ENCODE data around the gene GRAMD1B.
"Not testable (repeated sequence)": the region's sequence is repeated elsewhere in the genome, so short reads cannot be mapped to it uniquely, and the experiment has no call there.

The GRAMD1B gene

DNA sequence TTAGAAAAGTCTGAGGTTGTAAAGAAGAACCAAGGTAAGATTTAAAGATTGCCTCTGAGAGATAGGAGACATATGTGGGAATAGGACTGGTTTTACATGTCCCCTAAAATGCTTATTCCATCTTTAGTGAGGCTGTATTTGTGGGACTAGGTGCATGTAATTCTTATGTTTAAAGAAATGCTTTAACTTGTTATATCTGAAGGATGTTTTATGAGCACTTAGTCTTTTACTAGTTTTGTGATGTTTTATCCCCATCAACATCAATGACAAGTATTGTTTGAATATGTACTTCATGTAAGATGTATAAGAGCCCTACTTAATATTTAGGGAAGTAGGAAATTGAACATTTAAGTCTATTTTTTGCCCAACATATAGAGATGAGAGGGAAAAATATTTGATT, 24.7 kb downstream of the GRAMD1B start:
- Histone ChIP-seq H3K4me1 (ENCODE audit: control insufficient read depth in 1 of 2, insufficient read depth in 1 of 2, low read depth in 1 of 2, low read length in 1 of 2) (peaks cover 25 to 32% of the 10 kb centered on the region in 2 experiments), H3K36me3 (no peaks in the 10 kb centered on the region), H3K27ac (peak overlapping the region; percentile 77), H3K9me3 (no peaks in the 10 kb centered on the region), H3K27me3 (no peaks in the 10 kb centered on the region), H3K4me3 (ENCODE audit: low read depth in 1 of 2, low read length in 1 of 2) (no peak overlapping the region)
- TF ChIP-seq, protein P1, sequence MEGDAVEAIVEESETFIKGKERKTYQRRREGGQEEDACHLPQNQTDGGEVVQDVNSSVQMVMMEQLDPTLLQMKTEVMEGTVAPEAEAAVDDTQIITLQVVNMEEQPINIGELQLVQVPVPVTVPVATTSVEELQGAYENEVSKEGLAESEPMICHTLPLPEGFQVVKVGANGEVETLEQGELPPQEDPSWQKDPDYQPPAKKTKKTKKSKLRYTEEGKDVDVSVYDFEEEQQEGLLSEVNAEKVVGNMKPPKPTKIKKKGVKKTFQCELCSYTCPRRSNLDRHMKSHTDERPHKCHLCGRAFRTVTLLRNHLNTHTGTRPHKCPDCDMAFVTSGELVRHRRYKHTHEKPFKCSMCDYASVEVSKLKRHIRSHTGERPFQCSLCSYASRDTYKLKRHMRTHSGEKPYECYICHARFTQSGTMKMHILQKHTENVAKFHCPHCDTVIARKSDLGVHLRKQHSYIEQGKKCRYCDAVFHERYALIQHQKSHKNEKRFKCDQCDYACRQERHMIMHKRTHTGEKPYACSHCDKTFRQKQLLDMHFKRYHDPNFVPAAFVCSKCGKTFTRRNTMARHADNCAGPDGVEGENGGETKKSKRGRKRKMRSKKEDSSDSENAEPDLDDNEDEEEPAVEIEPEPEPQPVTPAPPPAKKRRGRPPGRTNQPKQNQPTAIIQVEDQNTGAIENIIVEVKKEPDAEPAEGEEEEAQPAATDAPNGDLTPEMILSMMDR (IDR thresholded peaks at IDR 0.05), result no peak

DNA sequence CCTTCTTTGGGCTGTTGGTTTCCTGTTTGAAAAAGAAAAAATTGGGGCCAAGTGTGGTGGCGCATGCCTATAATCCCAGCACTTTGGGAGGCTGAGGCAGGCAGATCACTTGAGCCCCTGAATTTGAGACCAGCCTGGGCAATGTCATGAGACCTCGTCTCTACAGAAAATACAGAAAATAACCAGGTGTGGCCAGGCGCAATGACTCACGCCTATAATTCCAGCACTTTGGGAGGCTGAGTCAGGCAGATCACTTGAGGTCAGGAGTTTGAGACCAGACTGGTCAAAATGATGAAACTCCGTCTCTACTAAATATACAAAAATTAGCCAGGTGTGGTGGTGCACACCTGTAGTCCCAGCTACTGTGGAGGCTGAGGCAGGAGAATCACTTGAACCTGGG, 26.4 kb downstream of the GRAMD1B start:
- H3K27ac ChIP-seq; H3K27me3 ChIP-seq; H3K9me3 ChIP-seq; H3K36me3 ChIP-seq; H3K4me3 ChIP-seq (ENCODE audit: low read depth in 1 of 2, low read length in 1 of 2): not testable (repeated sequence)
- peaks cover 22 to 28% of the 10 kb centered on the region in 2 experiments for H3K4me1 ChIP-seq (ENCODE audit: control insufficient read depth in 1 of 2, insufficient read depth in 1 of 2, low read depth in 1 of 2, low read length in 1 of 2)

DNA sequence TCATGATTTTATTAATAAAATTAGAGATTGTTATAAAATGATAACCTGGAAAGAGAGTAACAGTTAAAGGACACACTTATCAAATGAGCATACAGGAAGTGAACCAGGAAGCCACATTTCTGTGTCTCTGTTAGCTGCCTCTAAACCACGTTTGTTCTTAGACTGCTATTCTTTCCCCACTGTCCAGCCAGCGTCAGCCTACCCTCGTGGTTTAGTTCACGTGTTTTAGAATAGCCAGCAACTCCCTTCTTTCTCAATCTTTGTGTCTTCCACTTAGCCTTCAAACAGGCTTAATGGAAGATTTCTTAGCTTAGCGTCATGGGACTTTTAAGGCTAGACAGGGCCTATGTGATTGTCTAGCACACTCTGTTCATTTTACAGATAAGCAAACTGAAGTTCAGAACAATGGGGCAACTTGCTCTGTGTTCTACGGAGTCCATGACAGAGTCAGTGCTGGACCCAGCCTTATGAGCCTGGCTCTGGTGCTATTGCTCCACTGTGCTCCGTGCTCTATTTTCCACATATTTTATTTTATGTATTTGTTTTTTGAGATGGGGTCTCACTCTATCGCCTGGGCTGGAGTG, 27.2 kb downstream of the GRAMD1B start:
- Histone ChIP-seq H3K36me3 (no peaks in the 10 kb centered on the region), H3K27ac (peak overlapping the region; percentile 50), H3K4me3 (ENCODE audit: low read depth in 1 of 2, low read length in 1 of 2) (no peak overlapping the region), H3K4me1 (ENCODE audit: control insufficient read depth in 1 of 2, insufficient read depth in 1 of 2, low read depth in 1 of 2, low read length in 1 of 2) (peaks cover 22 to 26% of the 10 kb centered on the region in 2 experiments), H3K27me3 (no peaks in the 10 kb centered on the region), H3K9me3 (no peaks in the 10 kb centered on the region)
- TF ChIP-seq, protein P1 (IDR thresholded peaks at IDR 0.05), result no peak

DNA sequence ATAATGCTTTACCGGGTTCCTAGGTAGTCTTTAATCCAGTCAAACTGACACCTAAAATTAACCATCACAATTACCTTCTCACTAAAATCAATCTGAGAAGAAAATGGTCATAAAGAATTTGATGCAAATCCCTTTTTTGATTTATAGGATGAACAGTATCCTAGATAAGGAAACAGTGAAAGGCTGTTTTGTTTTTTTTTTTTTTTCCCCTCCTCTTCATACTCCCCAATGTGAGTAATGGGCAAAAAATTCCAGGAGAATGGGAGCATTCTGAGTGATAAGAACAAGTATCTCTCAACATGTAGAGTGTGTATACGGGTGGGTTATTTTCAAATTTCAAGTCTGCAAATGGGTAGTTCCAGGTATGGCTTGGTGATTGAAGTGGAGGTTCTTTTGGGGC, 28.4 kb downstream of the GRAMD1B start:
- H3K4me3 ChIP-seq (ENCODE audit: low read depth in 1 of 2, low read length in 1 of 2), result no peak overlapping the region
- H3K36me3 ChIP-seq, result no peaks in the 10 kb centered on the region
- no peaks in the 10 kb centered on the region for H3K27me3 ChIP-seq
- peaks cover 20 to 22% of the 10 kb centered on the region in 2 experiments for H3K4me1 ChIP-seq (ENCODE audit: control insufficient read depth in 1 of 2, insufficient read depth in 1 of 2, low read depth in 1 of 2, low read length in 1 of 2)
- TF ChIP-seq, protein P1 (IDR thresholded peaks at IDR 0.05), result no peak
- no peak overlapping the region for H3K27ac ChIP-seq
- H3K9me3 ChIP-seq, result no peaks in the 10 kb centered on the region

DNA sequence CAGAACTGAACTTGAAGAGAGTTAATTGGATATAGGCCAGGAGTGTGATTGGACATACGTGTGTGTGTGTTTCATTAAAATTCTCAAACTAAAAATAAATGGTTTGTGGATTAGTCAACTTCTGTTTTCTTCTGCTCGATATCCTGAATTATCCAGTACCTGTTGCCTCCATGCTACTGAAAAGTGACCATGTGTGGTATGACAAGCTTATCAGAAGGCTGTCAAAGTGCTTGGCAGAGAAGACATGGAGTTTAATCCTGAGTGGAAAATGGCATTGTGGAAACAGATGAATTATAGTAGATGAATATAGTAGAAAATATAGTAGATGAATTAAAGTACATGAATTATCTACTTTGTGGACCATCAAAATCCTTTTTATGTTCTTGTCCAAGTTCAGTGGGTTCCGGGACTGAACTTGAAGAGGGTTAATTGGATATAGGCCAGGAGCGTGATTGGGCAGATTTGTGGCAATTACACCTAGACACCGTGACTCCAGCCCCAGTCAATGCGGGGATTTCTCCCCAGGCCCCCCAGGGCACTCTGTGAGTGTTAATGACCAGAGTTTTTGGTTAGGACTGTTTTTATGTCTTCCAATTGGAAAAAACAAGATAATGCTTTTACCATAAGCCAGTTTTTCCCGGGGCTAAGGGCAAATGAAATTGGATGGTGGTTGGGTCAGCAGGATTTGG, 30.1 kb downstream of the GRAMD1B start:
- Histone ChIP-seq H3K9me3 (no peaks in the 10 kb centered on the region), H3K4me3 (ENCODE audit: low read depth in 1 of 2, low read length in 1 of 2) (no peak overlapping the region), H3K36me3 (no peaks in the 10 kb centered on the region), H3K27ac (no peak overlapping the region), H3K27me3 (no peaks in the 10 kb centered on the region), H3K4me1 (ENCODE audit: control insufficient read depth in 1 of 2, insufficient read depth in 1 of 2, low read depth in 1 of 2, low read length in 1 of 2) (peaks cover 6 to 9% of the 10 kb centered on the region in 2 experiments)
- TF ChIP-seq, protein P1 (IDR thresholded peaks at IDR 0.05), result no peak

DNA sequence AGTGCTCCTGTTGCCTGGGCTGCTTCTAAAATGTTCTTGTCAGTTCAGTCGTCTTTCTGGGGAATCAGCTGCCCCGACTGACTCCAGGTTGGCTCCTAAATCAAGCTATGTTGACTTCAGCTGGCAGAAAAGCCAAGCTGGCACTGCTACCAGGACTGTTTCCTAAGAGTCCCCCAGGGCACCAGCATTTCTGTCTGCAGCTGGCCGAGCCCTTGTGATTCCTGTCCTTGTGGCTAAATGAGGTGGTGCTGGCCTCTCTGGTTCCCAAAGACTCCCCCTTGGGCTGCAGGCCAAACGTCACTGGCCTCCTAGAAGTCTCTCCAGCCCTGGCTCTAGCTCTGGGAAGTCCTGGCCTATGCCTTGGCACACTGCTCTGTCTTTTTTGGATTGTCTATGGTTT, 31.1 kb downstream of the GRAMD1B start:
- TF ChIP-seq, protein P1 (IDR thresholded peaks at IDR 0.05), result no peak
- H3K4me3 ChIP-seq (ENCODE audit: low read depth in 1 of 2, low read length in 1 of 2), result no peak overlapping the region
- no peaks in the 10 kb centered on the region for H3K27me3 ChIP-seq
- H3K27ac ChIP-seq, result no peak overlapping the region
- peaks cover 12 to 18% of the 10 kb centered on the region in 2 experiments for H3K4me1 ChIP-seq (ENCODE audit: control insufficient read depth in 1 of 2, insufficient read depth in 1 of 2, low read depth in 1 of 2, low read length in 1 of 2)
- no peaks in the 10 kb centered on the region for H3K36me3 ChIP-seq
- H3K9me3 ChIP-seq, result no peaks in the 10 kb centered on the region

DNA sequence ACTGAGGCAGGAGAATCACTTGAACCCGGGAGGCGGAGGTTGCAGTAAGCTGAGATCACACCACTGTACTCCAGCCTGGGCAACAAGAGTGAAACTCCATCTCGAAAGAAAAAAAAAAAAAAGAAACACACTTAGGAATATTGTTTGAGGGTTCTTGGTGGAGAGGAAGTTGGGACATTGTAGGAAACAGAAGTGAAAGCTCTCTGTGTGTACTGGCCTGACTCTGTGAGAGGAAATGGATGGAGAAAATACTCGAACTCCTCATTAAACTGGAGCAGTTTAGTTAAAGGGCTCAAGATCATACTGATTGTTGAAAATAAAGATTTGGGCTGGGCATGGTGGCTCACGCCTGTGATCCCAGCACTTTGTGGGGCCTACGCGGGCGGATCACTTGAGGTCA, 35.6 kb downstream of the GRAMD1B start:
- H3K4me1 ChIP-seq (ENCODE audit: control insufficient read depth in 1 of 2, insufficient read depth in 1 of 2, low read depth in 1 of 2, low read length in 1 of 2), result peaks cover 14 to 15% of the 10 kb centered on the region in 2 experiments
- H3K4me3 ChIP-seq (ENCODE audit: low read depth in 1 of 2, low read length in 1 of 2); H3K27me3 ChIP-seq; H3K36me3 ChIP-seq; H3K9me3 ChIP-seq: not testable (repeated sequence)
- peak overlapping the region; percentile 74 for H3K27ac ChIP-seq

DNA sequence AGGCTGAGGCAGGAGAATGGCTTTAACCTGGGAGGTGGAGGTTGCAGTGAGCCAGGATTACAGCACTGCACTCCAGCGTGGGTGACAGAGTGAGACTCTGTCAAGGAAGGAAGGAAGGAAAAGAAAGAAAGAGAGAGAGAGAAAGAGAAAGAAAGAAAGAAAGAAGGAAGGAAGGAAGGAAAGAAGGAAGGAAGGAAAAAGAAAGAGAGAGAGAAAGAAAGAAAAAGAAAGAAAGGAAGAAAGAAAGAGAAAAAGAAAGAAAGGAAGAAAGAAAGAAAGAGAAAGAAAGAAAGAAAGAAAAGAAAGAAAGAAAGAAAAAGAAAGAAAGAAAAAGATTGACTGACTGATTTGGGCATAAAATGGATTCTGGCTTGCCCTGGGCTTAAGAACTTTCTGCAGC, 36.1 kb downstream of the GRAMD1B start:
- not testable (repeated sequence) for H3K9me3 ChIP-seq; H3K36me3 ChIP-seq; H3K4me3 ChIP-seq (ENCODE audit: low read depth in 1 of 2, low read length in 1 of 2); H3K27me3 ChIP-seq
- H3K4me1 ChIP-seq (ENCODE audit: control insufficient read depth in 1 of 2, insufficient read depth in 1 of 2, low read depth in 1 of 2, low read length in 1 of 2), result peaks cover 14 to 15% of the 10 kb centered on the region in 2 experiments
- H3K27ac ChIP-seq, result peak overlapping the region; percentile 74

Data from neutrophil (primary cell).